Loucy (cell line): ENCODE results near the gene BFSP1.

Experiments used
- H2AFZ ChIP-seq: fragments of 200-600 bp; sonication (generic); 2 replicates; pipeline ENCODE4 v1.6.0; 2016; ENCODE audit warnings: antibody characterized with exemption, mild to moderate bottlenecking, low read length, moderate library complexity
- H3F3A ChIP-seq: fragments of 200-600 bp; 2 replicates; pipeline ENCODE4 v1.6.0; 2016; ENCODE audit warnings: antibody characterized with exemption, low read depth, mild to moderate bottlenecking
- H3K27me3 ChIP-seq: fragments of 200-600 bp; sonication (generic); 2 replicates; pipeline ENCODE4 v1.6.1; 2014; ENCODE audit warnings: low read length, mild to moderate bottlenecking; ENCODE audit not compliant: insufficient read depth, poor library complexity, severe bottlenecking
- H3K36me3 ChIP-seq: fragments of 200-600 bp; sonication (generic); 2 replicates; pipeline ENCODE4 v1.6.1; 2016; ENCODE audit warnings: low read length; ENCODE audit not compliant: insufficient read depth
- H3K4me1 ChIP-seq: fragments of 200-600 bp; sonication (generic); 2 replicates; pipeline ENCODE4 v1.5.1; 2014; ENCODE audit warnings: low read length, mild to moderate bottlenecking; ENCODE audit not compliant: insufficient read depth, poor library complexity, severe bottlenecking
- H3K4me2 ChIP-seq: fragments of 200-600 bp; sonication (generic); 2 replicates; pipeline ENCODE4 v1.6.0; 2014; ENCODE audit warnings: antibody characterized with exemption, low read length, low read depth, mild to moderate bottlenecking; ENCODE audit not compliant: poor library complexity, severe bottlenecking
- H3K4me3 ChIP-seq: fragments of 200-600 bp; sonication (generic); 2 replicates; pipeline ENCODE4 v1.5.1; 2014; ENCODE audit warnings: low read length, mild to moderate bottlenecking, mixed read lengths; ENCODE audit not compliant: poor library complexity, severe bottlenecking
- H3K79me2 ChIP-seq: fragments of 200-600 bp; sonication (generic); 2 replicates; pipeline ENCODE4 v1.6.1; 2014; ENCODE audit warnings: low read length; ENCODE audit not compliant: insufficient read depth
- H3K9ac ChIP-seq: fragments of 200-600 bp; sonication (generic); 2 replicates; pipeline ENCODE4 v1.6.0; 2014; ENCODE audit warnings: mild to moderate bottlenecking, low read depth, low read length, moderate library complexity; ENCODE audit not compliant: poor library complexity, severe bottlenecking
- H3K9me2 ChIP-seq: fragments of 200-600 bp; sonication (generic); replicated peaks from 2 replicates; pipeline ENCODE4 v1.6.1; 2016; ENCODE audit warnings: low read depth, low read length, mixed read lengths
- H3K9me3 ChIP-seq: fragments of 200-600 bp; sonication (generic); 2 replicates; pipeline ENCODE4 v1.6.1; 2014; ENCODE audit warnings: mild to moderate bottlenecking, antibody characterized with exemption, low read length, low read depth; ENCODE audit not compliant: insufficient read depth
- H4K20me1 ChIP-seq: fragments of 200-600 bp; sonication (generic); 2 replicates; pipeline ENCODE4 v1.6.0; 2014; ENCODE audit warnings: antibody characterized with exemption, low read length, mild to moderate bottlenecking; ENCODE audit not compliant: insufficient read depth, poor library complexity, severe bottlenecking
- CTCF ChIP-seq: fragments of 200-600 bp; sonication (generic); conservative IDR thresholded peaks from 2 replicates; pipeline ENCODE4 v1.5.1; 2014; ENCODE audit warnings: mild to moderate bottlenecking, antibody characterized with exemption, low read length
- EZH2phosphoT487 ChIP-seq: fragments of 200-600 bp; IDR thresholded peaks from 2 replicates; pipeline ENCODE4 v1.6.1; 2018; ENCODE audit warnings: antibody characterized with exemption, mild to moderate bottlenecking, moderate library complexity, borderline replicate concordance

Gene BFSP1

GRCh38 chr20:17571153-17571527 lies 40.0 kb upstream of the BFSP1 start:
- Histone ChIP-seq H2AFZ (no peak overlapping the region), H3K36me3 (no peaks in the 10 kb centered on the region), H3K79me2 (peaks cover 58% of the 10 kb centered on the region), H3K9ac (peak overlapping the region; percentile 70), H4K20me1 (peaks cover 47% of the 10 kb centered on the region), H3K9me2 (no peaks in the 10 kb centered on the region), H3K27me3 (no peaks in the 10 kb centered on the region), H3K4me1 (peaks cover 36% of the 10 kb centered on the region), H3K4me2 (peak overlapping the region; percentile 91), H3F3A (no peaks in the 10 kb centered on the region), H3K9me3 (no peaks in the 10 kb centered on the region), H3K4me3 (peak overlapping the region; percentile 73)
- TF ChIP-seq CTCF (no peak), EZH2phosphoT487 (no peak)

DNA sequence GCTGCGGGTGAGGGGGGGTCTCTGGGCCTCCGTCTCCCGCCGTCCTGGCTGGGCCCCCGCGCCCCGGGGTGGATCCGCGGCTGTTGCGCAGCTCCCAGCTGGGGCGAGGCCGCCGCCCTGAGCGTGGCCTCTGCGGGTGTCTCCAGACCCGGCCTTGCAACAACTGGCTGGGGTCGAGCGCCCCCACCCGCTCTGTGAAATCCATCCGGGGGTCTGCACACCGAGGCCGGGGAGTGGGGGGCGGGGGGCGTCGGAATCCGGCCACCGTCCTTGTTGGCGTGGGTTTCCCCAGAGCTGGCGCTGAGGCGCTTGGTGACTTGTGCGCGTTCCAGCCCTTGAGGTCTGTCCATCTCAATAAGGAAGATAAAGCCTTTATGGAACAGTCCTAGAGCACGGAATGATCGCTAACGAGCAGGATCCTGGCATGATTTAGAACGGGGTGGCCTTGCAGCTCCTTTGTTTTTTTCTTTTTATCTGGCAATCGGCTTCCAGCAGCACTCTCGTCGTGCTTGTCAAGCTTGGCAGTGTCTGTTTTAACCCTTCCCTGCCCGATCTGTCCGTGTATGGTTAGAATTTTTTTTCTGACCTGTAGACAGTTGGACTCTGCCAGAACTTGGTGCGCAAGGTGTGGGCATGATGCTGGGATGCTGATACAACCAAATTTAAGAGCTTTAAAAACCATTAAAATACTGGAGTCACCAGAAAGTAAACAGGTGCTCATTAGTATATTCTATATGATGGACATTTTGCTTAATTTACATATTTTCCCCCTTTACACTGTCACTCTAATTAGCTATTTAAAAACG lies 39.4 kb upstream of the BFSP1 start:
- no peaks in the 10 kb centered on the region for H3K27me3 ChIP-seq
- H3K79me2 ChIP-seq: peaks cover 52% of the 10 kb centered on the region
- H3K4me1 ChIP-seq: peaks cover 30% of the 10 kb centered on the region
- H2AFZ ChIP-seq: peak overlapping the region; percentile 98; the same call in 1 of the 2 replicates
- peak overlapping the region; percentile 91 for H3K4me2 ChIP-seq
- peak overlapping the region; percentile 70 for H3K9ac ChIP-seq
- no peaks in the 10 kb centered on the region for H3F3A ChIP-seq
- TF ChIP-seq CTCF: no peak
- TF ChIP-seq EZH2phosphoT487: no peak
- H3K36me3 ChIP-seq: no peaks in the 10 kb centered on the region
- peaks cover 41% of the 10 kb centered on the region for H4K20me1 ChIP-seq
- peak overlapping the region; percentile 73 for H3K4me3 ChIP-seq
- no peaks in the 10 kb centered on the region for H3K9me3 ChIP-seq
- H3K9me2 ChIP-seq: no peaks in the 10 kb centered on the region

DNA sequence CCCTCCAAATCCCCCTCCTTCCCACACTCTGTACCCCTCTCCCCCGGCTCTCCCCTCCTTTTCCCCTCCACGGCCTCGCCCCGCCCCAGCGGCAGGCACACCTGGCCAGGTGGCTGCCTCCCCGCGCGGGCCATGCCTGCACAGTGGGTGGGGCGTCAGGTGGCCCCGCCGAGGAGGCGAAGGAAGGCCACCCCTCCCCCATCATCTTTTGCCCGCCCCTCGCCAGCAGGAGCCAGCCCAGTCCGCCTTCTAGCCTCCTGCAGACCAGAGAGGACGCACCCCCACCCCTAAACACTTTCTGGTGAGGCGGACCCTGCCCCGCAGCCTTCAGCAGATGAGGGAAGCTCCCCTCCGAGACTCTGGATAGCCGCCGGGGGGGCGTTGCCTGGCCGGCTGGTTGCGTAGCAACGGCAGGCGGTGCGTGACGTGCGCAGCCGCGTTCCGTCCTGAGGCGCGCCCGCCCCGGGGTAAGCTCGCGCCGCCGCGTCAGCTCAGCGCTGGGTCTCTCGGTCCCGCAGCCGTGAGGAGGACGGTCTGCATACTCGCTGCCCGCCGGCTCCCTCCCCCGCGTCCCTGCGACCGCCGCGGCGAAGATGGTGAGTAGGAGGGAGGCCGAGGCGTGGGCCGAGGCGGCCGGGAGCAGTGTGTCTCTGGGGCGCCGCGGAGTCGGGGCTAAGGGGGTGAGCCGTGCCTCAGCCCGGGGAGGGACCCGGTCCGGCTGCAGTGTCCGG lies 38.6 kb upstream of the BFSP1 start, which contains the start of gene DSTN:
Gene DSTN, plus strand, starts transcription at position 460 of the 731 bp plus-strand sequence. Its CDS starts 134 bp downstream, at position 594.
- H3F3A ChIP-seq: no peaks in the 10 kb centered on the region
- H3K36me3 ChIP-seq: no peaks in the 10 kb centered on the region
- H3K4me2 ChIP-seq: peak within 1 kb of the TSS; percentile 91
- H2AFZ ChIP-seq: peak within 1 kb of the TSS; percentile 98
- TF ChIP-seq CTCF (no peak), EZH2phosphoT487 (no peak)
- peaks cover 29% of the 10 kb centered on the region for H3K4me1 ChIP-seq
- no peaks in the 10 kb centered on the region for H3K9me2 ChIP-seq
- peaks cover 33% of the 10 kb centered on the region for H4K20me1 ChIP-seq
- peak within 1 kb of the TSS; percentile 70 for H3K9ac ChIP-seq
- H3K9me3 ChIP-seq: no peaks in the 10 kb centered on the region
- peak within 1 kb of the TSS; percentile 73 for H3K4me3 ChIP-seq
- no peaks in the 10 kb centered on the region for H3K27me3 ChIP-seq
- H3K79me2 ChIP-seq: peaks cover 44% of the 10 kb centered on the region
